NCI-H128 (cell line): ENCODE data around the gene CDH11.

Experiments
- DNase-seq: peaks from one replicate; lab custom pipeline; 2025; ENCODE audit not compliant: unreplicated experiment; lab: John Stamatoyannopoulos, UW

The CDH11 gene

GRCh38 chr16:64924086-64924485, 197.8 kb downstream of the CDH11 start:
- no peak for DNase-seq

GRCh38 chr16:64919929-64920607, 201.8 kb downstream of the CDH11 start:
- DNase-seq = no peak

DNA sequence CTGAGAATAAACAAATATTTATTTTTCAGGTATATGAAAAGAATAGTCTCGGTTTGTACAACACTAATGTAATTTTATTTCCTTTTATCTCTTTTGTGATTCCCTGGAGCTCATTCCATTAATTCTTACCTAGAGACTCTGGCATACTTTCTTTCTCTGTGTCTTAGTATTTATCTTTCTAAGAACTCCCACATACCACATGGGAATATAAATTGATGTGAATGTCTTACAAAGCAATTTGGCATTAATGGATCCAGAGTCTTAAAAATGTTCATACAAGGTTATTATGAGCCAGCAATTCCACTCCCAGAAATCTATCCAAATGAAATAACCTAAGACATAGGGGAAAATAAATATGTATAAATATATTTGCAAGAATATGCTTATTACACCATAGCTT, 202.7 kb downstream of the CDH11 start:
- no peak for DNase-seq

DNA sequence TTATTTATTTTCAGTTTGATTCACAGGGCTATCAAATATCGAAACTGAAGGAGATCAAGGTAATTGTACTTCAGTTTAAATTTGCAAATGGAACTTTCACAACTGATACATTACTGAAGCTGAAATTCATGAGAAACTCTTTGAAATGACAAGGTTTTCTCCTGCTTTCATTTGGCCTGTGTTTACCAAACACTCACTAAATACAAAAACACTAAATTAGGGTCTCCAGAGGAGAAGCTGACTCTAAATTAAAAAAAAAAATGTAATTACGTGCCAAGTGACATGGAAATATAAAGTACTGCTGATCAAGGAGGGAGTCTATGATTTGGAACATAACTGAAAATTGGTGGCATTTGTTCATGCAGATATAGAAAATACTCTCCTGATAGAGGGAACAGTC, 205.8 kb downstream of the CDH11 start:
- DNase-seq = no peak

DNA sequence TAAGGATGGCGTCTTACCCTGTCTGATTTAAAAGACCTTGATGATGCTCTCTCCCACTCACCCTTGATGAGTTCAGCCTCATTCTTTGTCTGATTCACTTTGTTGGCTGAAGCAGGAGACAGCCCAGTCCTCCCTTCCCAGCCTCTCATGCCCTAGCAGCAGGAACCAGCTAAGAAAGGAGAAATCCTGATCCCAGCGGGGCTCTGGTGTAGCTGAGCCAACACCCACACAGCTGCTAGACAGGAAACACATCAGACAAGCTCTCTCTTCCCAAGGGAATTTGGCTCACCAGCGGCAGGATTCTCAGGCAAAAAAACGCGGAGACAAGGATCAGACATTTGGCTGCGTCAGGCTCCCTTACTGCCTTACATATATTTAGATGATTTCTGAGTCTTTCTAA, 211.5 kb downstream of the CDH11 start:
- DNase-seq = no peak

GRCh38 chr16:64907844-64908243, 214.0 kb downstream of the CDH11 start:
- no peak for DNase-seq

GRCh38 chr16:64903770-64904169, 218.1 kb downstream of the CDH11 start:
- DNase-seq = no peak

DNA sequence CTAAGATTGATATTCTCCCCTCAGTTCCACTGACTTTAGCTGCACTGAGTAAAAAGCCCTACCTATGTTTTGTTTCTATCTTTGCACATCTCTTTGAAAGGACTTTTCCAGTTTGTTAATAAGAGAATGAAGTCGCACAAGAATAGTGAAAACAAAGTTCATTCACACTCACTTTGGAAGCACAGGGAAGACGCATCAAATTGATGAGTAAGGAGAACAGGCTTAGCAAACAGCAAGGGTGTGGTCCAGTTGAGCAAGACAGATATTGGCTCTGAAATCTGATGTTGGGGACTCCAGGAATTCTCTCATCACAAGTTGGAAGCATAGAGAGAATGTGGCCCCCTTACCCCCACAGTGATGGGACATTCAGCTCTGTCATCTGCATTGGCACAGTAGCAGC, 221.3 kb downstream of the CDH11 start:
- DNase-seq = no peak

DNA sequence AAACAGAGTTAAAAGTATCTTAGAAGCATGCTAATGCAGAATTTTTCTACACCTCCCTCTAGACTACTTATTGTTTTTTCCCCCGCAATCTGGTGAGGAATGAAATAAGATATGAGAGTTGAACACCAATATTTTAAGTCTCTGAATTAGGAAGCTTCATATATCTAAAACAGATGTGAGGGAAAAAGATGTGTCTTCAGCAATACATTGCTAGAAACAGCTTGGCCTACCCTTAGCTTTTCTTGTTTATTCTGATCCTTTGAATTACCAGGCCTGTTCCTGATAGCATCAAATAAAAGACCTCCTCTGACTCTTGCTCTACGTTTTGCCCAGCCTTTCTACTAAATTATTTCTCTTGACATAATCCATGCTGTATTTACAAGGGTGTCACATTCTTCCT, 221.8 kb downstream of the CDH11 start:
- no peak for DNase-seq

- no peak for DNase-seq
Observed at GRCh38 chr16:64898159-64898558, 223.7 kb downstream of the CDH11 start.
